Caco-2 (cell line): Measurements from ENCODE around the gene PIM3. TPM values are rescaled to one million over a fixed set of nuclear protein-coding genes. Genes with fewer than 3 reads are reported as not detected.

Source experiments
- BruUV-seq: library from RNA; stranded (reverse); fragments of 400-500 nt; replicated peaks from 2 replicates; lab custom pipeline; 2021; lab: Mats Ljungman, UMichigan
- CTCF ChIA-PET: fragments of 300-600 bp; sonication (Branson Sonifier 250); formaldehyde crosslinking; loops from one replicate; lab custom pipeline; 2022; ENCODE audit warnings: antibody characterized with exemption; lab: Charles Lee
- POLR2A ChIA-PET: fragments of 300-600 bp; sonication (Branson Sonifier 250); formaldehyde crosslinking; loops from one replicate; lab custom pipeline; 2022; ENCODE audit warnings: antibody characterized with exemption; lab: Charles Lee
- DNase-seq, 2 experiments: peaks; one replicate each; pipeline versions ENCODE4 v3.0.0 to v3.0.0-alpha.2; 2020 to 2022
- H3K27me3 ChIP-seq: replicated peaks from 2 replicates; pipeline ENCODE4 v1.6.0; 2011; ENCODE audit warnings: low read length; ENCODE audit not compliant: control insufficient read depth, insufficient read depth
- H3K36me3 ChIP-seq: 2 replicates; pipeline ENCODE4 v1.5.1; 2011; ENCODE audit warnings: low read length; ENCODE audit not compliant: control insufficient read depth, insufficient read depth
- H3K4me1 ChIP-seq: fragments of 250-450 bp; sonication (Bioruptor Pico); 2 replicates; pipeline ENCODE4 v1.5.1; 2020; ENCODE audit warnings: mild to moderate bottlenecking
- H3K4me3 ChIP-seq: 2 replicates; pipeline ENCODE4 v1.5.1; 2011; ENCODE audit warnings: low read depth, mild to moderate bottlenecking, control low read depth, low read length
- H3K9me3 ChIP-seq: fragments of 250-450 bp; sonication (Bioruptor Pico); 2 replicates; pipeline ENCODE4 v1.5.1; 2020; ENCODE audit warnings: mild to moderate bottlenecking, moderate library complexity
- H3K27ac Mint-ChIP-seq: one replicate; pipeline ENCODE4 v1.8.0; 2022; ENCODE audit warnings: mixed read lengths; ENCODE audit not compliant: unreplicated experiment
- H3K27me3 Mint-ChIP-seq: one replicate; pipeline ENCODE4 v1.8.0; 2022; ENCODE audit warnings: mixed read lengths; ENCODE audit not compliant: insufficient read depth, unreplicated experiment
- H3K36me3 Mint-ChIP-seq: one replicate; pipeline ENCODE4 v1.8.0; 2022; ENCODE audit warnings: mild to moderate bottlenecking, mixed read lengths; ENCODE audit not compliant: insufficient read depth, unreplicated experiment
- H3K4me1 Mint-ChIP-seq: one replicate; pipeline ENCODE4 v1.8.0; 2022; ENCODE audit warnings: low read depth, mixed read lengths; ENCODE audit not compliant: unreplicated experiment
- H3K4me3 Mint-ChIP-seq: one replicate; pipeline ENCODE4 v1.8.0; 2022; ENCODE audit warnings: mild to moderate bottlenecking, moderate library complexity, mixed read lengths; ENCODE audit not compliant: unreplicated experiment
- H3K9me3 Mint-ChIP-seq: one replicate; pipeline ENCODE4 v1.8.0; 2022; ENCODE audit warnings: mixed read lengths; ENCODE audit not compliant: unreplicated experiment
- CTCF ChIP-seq, 2 experiments: fragments of 200-600 bp in 1 of 2; IDR thresholded peaks; 1 replicate in 1 of 2; 2 replicates in 1 of 2; pipeline versions ENCODE4 v1.5.1 to v1.8.0; 2011 to 2022; ENCODE audit warnings: antibody characterized with exemption in 1 of 2, control low read depth in 1 of 2, inconsistent platforms in 1 of 2, low read depth in 1 of 2, low read length in 1 of 2, mild to moderate bottlenecking in 1 of 2, moderate library complexity in 1 of 2; ENCODE audit not compliant: insufficient read depth in 1 of 2, severe bottlenecking in 1 of 2, unreplicated experiment in 1 of 2
- intact Hi-C: fragments of 100-400 bp; cut with micrococcal nuclease; formaldehyde crosslinking; loops from one replicate; pipeline ENCODE4 v1.10.0; 2022; ENCODE audit not compliant: unreplicated experiment
- total RNA-seq: library from RNA; stranded (reverse); gene quantifications from 2 replicates; pipeline ENCODE4 v1.2.3, GENCODE V29; 2022

PIM3 gene
- total RNA-seq, 1 experiment from 2014 or later = 39.6 TPM

GRCh38 chr22:49947296-49947622, 13.3 kb upstream of the PIM3 start:
- no peaks in the 10 kb centered on the region for H3K27me3 Mint-ChIP-seq
- intact Hi-C loops = no loop called here
- TF ChIP-seq CTCF (IDR thresholded peaks at IDR 0.05; ENCODE audit: insufficient read depth in 1 of 2, low read depth in 1 of 2, low read length in 1 of 2, severe bottlenecking in 1 of 2, unreplicated experiment in 1 of 2) = no peak
- Histone ChIP-seq H3K36me3 (no peaks in the 10 kb centered on the region), H3K4me3 (no peak overlapping the region), H3K27me3 (no peaks in the 10 kb centered on the region), H3K9me3 (no peaks in the 10 kb centered on the region), H3K4me1 (peaks cover 61% of the 10 kb centered on the region)
- H3K27ac Mint-ChIP-seq = no peak overlapping the region
- CTCF ChIA-PET = interaction anchor here (1.1 kb wide), 2 partner anchors 14 to 83 kb away, joined by 3 read pairs; no protein-coding TSS in a partner anchor
- peaks cover 4% of the 10 kb centered on the region for H3K36me3 Mint-ChIP-seq
- H3K4me1 Mint-ChIP-seq = peaks cover 3% of the 10 kb centered on the region
- BruUV-seq = no TSS peak
- no peaks in the 10 kb centered on the region for H3K9me3 Mint-ChIP-seq
- POLR2A ChIA-PET = no interaction called here
- H3K4me3 Mint-ChIP-seq = no peak overlapping the region
- no peak for DNase-seq

GRCh38 chr22:49948116-49948957, 12.2 kb upstream of the PIM3 start:
- Mint-ChIP-seq H3K4me1 (peaks cover 8% of the 10 kb centered on the region), H3K27me3 (no peaks in the 10 kb centered on the region), H3K9me3 (no peaks in the 10 kb centered on the region), H3K4me3 (no peak overlapping the region), H3K36me3 (peaks cover 8% of the 10 kb centered on the region), H3K27ac (peak overlapping the region; percentile 77)
- H3K27me3 ChIP-seq = no peaks in the 10 kb centered on the region
- H3K9me3 ChIP-seq = no peaks in the 10 kb centered on the region
- no peaks in the 10 kb centered on the region for H3K36me3 ChIP-seq
- H3K4me1 ChIP-seq = peaks cover 72% of the 10 kb centered on the region
- BruUV-seq = no TSS peak
- ChIA-PET POLR2A (no interaction called here), CTCF (no interaction called here)
- intact Hi-C loops = no loop called here
- H3K4me3 ChIP-seq = no peak overlapping the region
- DNase-seq = no peak
- TF ChIP-seq CTCF (IDR thresholded peaks at IDR 0.05; ENCODE audit: insufficient read depth in 1 of 2, low read depth in 1 of 2, low read length in 1 of 2, severe bottlenecking in 1 of 2, unreplicated experiment in 1 of 2) = no peak

- intact Hi-C loops = no loop called here
- Mint-ChIP-seq H3K27me3 (no peaks in the 10 kb centered on the region), H3K9me3 (no peaks in the 10 kb centered on the region), H3K4me3 (no peak overlapping the region), H3K36me3 (peaks cover 8% of the 10 kb centered on the region), H3K4me1 (peaks cover 8% of the 10 kb centered on the region), H3K27ac (peak overlapping the region; percentile 77)
- no TSS peak for BruUV-seq
- H3K9me3 ChIP-seq = no peaks in the 10 kb centered on the region
- no peaks in the 10 kb centered on the region for H3K36me3 ChIP-seq
- peak; percentile 39 to 70 for DNase-seq
- CTCF ChIA-PET = no interaction called here
- no peak for TF ChIP-seq CTCF (IDR thresholded peaks at IDR 0.05; ENCODE audit: insufficient read depth in 1 of 2, low read depth in 1 of 2, low read length in 1 of 2, severe bottlenecking in 1 of 2, unreplicated experiment in 1 of 2)
- peaks cover 81% of the 10 kb centered on the region for H3K4me1 ChIP-seq
- no peaks in the 10 kb centered on the region for H3K27me3 ChIP-seq
- POLR2A ChIA-PET = no interaction called here
- no peak overlapping the region for H3K4me3 ChIP-seq
Observed at GRCh38 chr22:49948958-49949913, 11.3 kb upstream of the PIM3 start.
